GM12878 (cell line): Measurements from ENCODE around the gene LY6G6D. TPM values are rescaled to one million over a fixed set of nuclear protein-coding genes. Genes with fewer than 3 reads are reported as not detected.

Experiments used
- ATAC-seq: fragments of 200-7000 bp; cut with Tn5 transposase; 3 replicates; pipeline ENCODE4 v1.9.1; 2020; ENCODE audit warnings: mild to moderate bottlenecking, moderate library complexity
- BruUV-seq: library from RNA; stranded (reverse); fragments of 400-500 nt; replicated peaks from 2 replicates; lab custom pipeline; 2021; lab: Mats Ljungman, UMichigan
- CTCF ChIA-PET: fragments of 300-600 bp; sonication (Branson Sonifier 250); formaldehyde crosslinking; extraction: SDS; loops from one replicate; lab custom pipeline; 2021; ENCODE audit warnings: inconsistent platforms; lab: Yijun Ruan, JAX
- POLR2A ChIA-PET: fragments of 350-600 bp; formaldehyde crosslinking; extraction: SDS; loops from one replicate; lab custom pipeline; 2021; ENCODE audit warnings: inconsistent platforms; lab: Charles Lee
- RAD21 ChIA-PET: fragments of 300-600 bp; sonication (Branson Sonifier 250); formaldehyde crosslinking; loops from one replicate; lab custom pipeline; 2023; ENCODE audit warnings: antibody characterized with exemption; ENCODE audit not compliant: unreplicated experiment; lab: Charles Lee
- SMC1A ChIA-PET: fragments of 300-600 bp; sonication (Branson Sonifier 250); formaldehyde crosslinking; loops from one replicate; lab custom pipeline; 2023; ENCODE audit not compliant: unreplicated experiment, uncharacterized antibody; lab: Charles Lee
- DNase-seq: peaks from one replicate; pipeline ENCODE4 v3.0.0-alpha.2; 2011; ENCODE audit warnings: low read depth, low spot score
- FAIRE-seq: peaks from 3 replicates; lab custom pipeline; 2011; peaks lifted over from hg19 to GRCh38; lab: Jason Lieb, UNC
- H2AFZ ChIP-seq: 2 replicates; pipeline ENCODE4 v1.6.0; 2011; ENCODE audit warnings: low read depth, low read length, control low read depth; ENCODE audit not compliant: control insufficient read depth
- H3K27ac ChIP-seq: 2 replicates; pipeline ENCODE4 v1.5.1; 2011; ENCODE audit warnings: control low read depth; ENCODE audit not compliant: control insufficient read depth, insufficient read depth
- H3K27me3 ChIP-seq, 2 experiments: replicated peaks in 1 of 2; 2 replicates each; pipeline versions ENCODE4 v1.6.0 to v1.6.1; 2011; ENCODE audit warnings: low read length in 1 of 2; ENCODE audit not compliant: control insufficient read depth in 2 of 2, insufficient read depth in 2 of 2
- H3K36me3 ChIP-seq, 2 experiments: 2 replicates each; pipeline ENCODE4 v1.5.1; 2011; ENCODE audit warnings: low read length in 1 of 2; ENCODE audit not compliant: control insufficient read depth in 2 of 2, insufficient read depth in 2 of 2
- H3K4me1 ChIP-seq: 2 replicates; pipeline ENCODE4 v1.6.1; 2011; ENCODE audit warnings: mild to moderate bottlenecking, low read length, moderate library complexity, mixed read lengths; ENCODE audit not compliant: control insufficient read depth, insufficient read depth
- H3K4me2 ChIP-seq: 2 replicates; pipeline ENCODE4 v1.6.0; 2011; ENCODE audit warnings: control low read depth; ENCODE audit not compliant: control insufficient read depth, insufficient read depth
- H3K4me3 ChIP-seq: fragments of 200-600 bp; sonication (generic); 2 replicates; pipeline ENCODE4 v1.5.1; 2016
- H3K79me2 ChIP-seq: 2 replicates; pipeline ENCODE4 v1.6.0; 2011; ENCODE audit warnings: low read length; ENCODE audit not compliant: control insufficient read depth, insufficient read depth
- H3K9ac ChIP-seq: 2 replicates; pipeline ENCODE4 v1.8.0; 2011; ENCODE audit warnings: low read length, control low read depth, mixed read lengths; ENCODE audit not compliant: control insufficient read depth, insufficient read depth
- H3K9me3 ChIP-seq: replicated peaks from 3 replicates; pipeline ENCODE4 v1.5.1; 2011; ENCODE audit warnings: mild to moderate bottlenecking, low read length; ENCODE audit not compliant: control insufficient read depth, insufficient read depth
- H4K20me1 ChIP-seq: 2 replicates; pipeline ENCODE4 v1.6.0; 2011; ENCODE audit not compliant: control insufficient read depth, insufficient read depth
- BRCA1 ChIP-seq: IDR thresholded peaks from 2 replicates; pipeline ENCODE4 v1.6.1; 2011; ENCODE audit warnings: low read depth, low read length, improper control_type of control experiment
- CHD2 ChIP-seq: IDR thresholded peaks from 2 replicates; pipeline ENCODE4 v1.6.1; 2011; ENCODE audit warnings: low read depth, low read length, improper control_type of control experiment, borderline replicate concordance
- EED ChIP-seq: sonication (generic); IDR thresholded peaks from 2 replicates; pipeline ENCODE4 v1.6.1; 2016; ENCODE audit warnings: antibody characterized with exemption, low read depth
- FOXM1 ChIP-seq: IDR thresholded peaks from 2 replicates; pipeline ENCODE4 v1.6.1; 2012; ENCODE audit warnings: low read depth, mild to moderate bottlenecking, inconsistent platforms, low read length, moderate library complexity
- GABPA ChIP-seq: IDR thresholded peaks from 2 replicates; pipeline ENCODE4 v1.6.1; 2014; ENCODE audit warnings: antibody characterized with exemption, low read depth, mild to moderate bottlenecking, inconsistent platforms
- IRF4 ChIP-seq: IDR thresholded peaks from 2 replicates; pipeline ENCODE4 v1.6.1; 2011; ENCODE audit warnings: low read depth, low read length
- JUND ChIP-seq: IDR thresholded peaks from 2 replicates; pipeline ENCODE4 v1.6.1; 2012; ENCODE audit warnings: low read depth, mild to moderate bottlenecking, low read length, improper control_type of control experiment, moderate library complexity
- KAT2A ChIP-seq: conservative IDR thresholded peaks from 2 replicates; pipeline ENCODE4 v1.6.1; 2011; ENCODE audit warnings: low read depth, low read length; ENCODE audit not compliant: control insufficient read depth
- KDM1A ChIP-seq: fragments of 200-600 bp; sonication (generic); IDR thresholded peaks from 2 replicates; pipeline ENCODE4 v1.6.1; 2016; ENCODE audit warnings: borderline replicate concordance
- MXI1 ChIP-seq: fragments of 150-350 bp; IDR thresholded peaks from 2 replicates; pipeline ENCODE4 v1.6.1; 2011; ENCODE audit warnings: low read depth, mild to moderate bottlenecking, inconsistent platforms, low read length, improper control_type of control experiment
- NBN ChIP-seq: fragments of 450-650 bp; IDR thresholded peaks from 2 replicates; pipeline ENCODE4 v1.6.1; 2016
- NRF1 ChIP-seq: conservative IDR thresholded peaks from 2 replicates; pipeline ENCODE4 v1.6.1; 2011; ENCODE audit warnings: mild to moderate bottlenecking, low read depth, low read length, improper control_type of control experiment
- PAX5 ChIP-seq: IDR thresholded peaks from 2 replicates; pipeline ENCODE4 v1.6.1; 2011; ENCODE audit warnings: low read depth, low read length, borderline replicate concordance
- PAX8 ChIP-seq: fragments of 450-650 bp; IDR thresholded peaks from 2 replicates; pipeline ENCODE4 v1.6.1; 2017; ENCODE audit warnings: mild to moderate bottlenecking, moderate library complexity
- PBX3 ChIP-seq: IDR thresholded peaks from 2 replicates; pipeline ENCODE4 v1.6.1; 2011; ENCODE audit warnings: mild to moderate bottlenecking, low read depth, low read length, moderate library complexity; ENCODE audit not compliant: insufficient replicate concordance
- POLR2AphosphoS2 ChIP-seq: IDR thresholded peaks from 2 replicates; pipeline ENCODE4 v1.6.1; 2011; ENCODE audit warnings: low read depth, mild to moderate bottlenecking, low read length, improper control_type of control experiment, moderate library complexity
- SMAD5 ChIP-seq: IDR thresholded peaks from 2 replicates; pipeline ENCODE4 v1.6.1; 2016; ENCODE audit warnings: antibody characterized with exemption, low read depth
- SMC3 ChIP-seq: IDR thresholded peaks from 2 replicates; pipeline ENCODE4 v1.6.1; 2011; ENCODE audit warnings: low read length, improper control_type of control experiment, borderline replicate concordance
- TAF1 ChIP-seq: IDR thresholded peaks from 2 replicates; pipeline ENCODE4 v1.6.1; 2011; ENCODE audit warnings: mild to moderate bottlenecking, low read depth, low read length, borderline replicate concordance
- TCF3 ChIP-seq: IDR thresholded peaks from 2 replicates; pipeline ENCODE4 v1.6.1; 2012; ENCODE audit warnings: low read depth, mild to moderate bottlenecking, low read length, borderline replicate concordance; ENCODE audit not compliant: insufficient read depth
- YY1 ChIP-seq: IDR thresholded peaks from 2 replicates; pipeline ENCODE4 v1.6.1; 2011; ENCODE audit warnings: low read depth, mild to moderate bottlenecking, low read length
- ZNF622 ChIP-seq: fragments of 450-650 bp; IDR thresholded peaks from 2 replicates; pipeline ENCODE4 v1.6.1; 2017; ENCODE audit warnings: mild to moderate bottlenecking, inconsistent platforms
- WGBS: methylation state at CpG from one replicate; pipeline ENCODE4 v1.1.6; 2016; ENCODE audit warnings: low lambda C conversion rate; ENCODE audit not compliant: insufficient replicate concordance, insufficient coverage; ENCODE audit errors: missing lambda C conversion rate; 5-methylcytosine and 5-hydroxymethylcytosine counted together
- in situ Hi-C: fragments of 300-500 bp; cut with MboI; formaldehyde crosslinking; loops from 9 replicates; pipeline ENCODE4 v1.14.3; 2018; ENCODE audit warnings: mixed read lengths
- intact Hi-C: fragments of 100-400 bp; cut with micrococcal nuclease; formaldehyde crosslinking; loops from one replicate; pipeline ENCODE4 v1.14.2; 2022; ENCODE audit not compliant: unreplicated experiment
- polyA plus RNA-seq, 11 experiments: library from polyadenylated mRNA; depleted of rRNA in 4 of 11; unstranded in 6 of 11; stranded (reverse) in 5 of 11; fragments of >200 nt; fragmentation: Nextera tagmentation in 4 of 11; fragmentation: Illumina TruSeq in 1 of 11; extraction: Ambion mirVana in 4 of 11; extraction: Trizol in 1 of 11; gene quantifications; 1 replicate in 1 of 11; 2 replicates in 10 of 11; pipeline versions ENCODE4 v1.2.1 to v1.2.3, GENCODE V29; 2011 to 2016; ENCODE audit warnings: inconsistent platforms in 2 of 11, missing spikeins in 2 of 11, low read depth in 1 of 11
- total RNA-seq, 4 experiments: library from RNA; depleted of rRNA in 3 of 4; stranded (reverse); fragments of >200 nt in 3 of 4; fragmentation: Illumina TruSeq in 1 of 4; extraction: Trizol in 1 of 4; gene quantifications; 2 replicates each; pipeline versions ENCODE4 v1.2.1 to v1.2.3, GENCODE V29; 2013 to 2021

Gene LY6G6D
- total and polyA plus RNA-seq, 10 of the 15 experiments (the other 5 are each of a cell fraction or from before 2014, with no cell fraction given) = not detected

- CTCF ChIA-PET = interaction anchor here (0.6 to 15.8 kb wide), 5 partner anchors 12 to 144 kb away, joined by 3 to 208 read pairs (median 4); no protein-coding TSS in a partner anchor
- ATAC-seq = no peak
- Histone ChIP-seq H3K4me2 (peak overlapping the region; percentile 99), H3K27ac (peak overlapping the region; percentile 99), H2AFZ (no peak overlapping the region), H3K9ac (peak overlapping the region; percentile 98), H3K9me3 (no peaks in the 10 kb centered on the region), H3K36me3 (peaks cover 6 to 13% of the 10 kb centered on the region in 2 experiments; a peak in 3 of 4 replicates), H3K4me1 (peaks cover 26% of the 10 kb centered on the region), H4K20me1 (0 out of 2 replicates have a peak, but pooled peaks cover 4% of the 10 kb centered on the region), H3K79me2 (peaks cover 40% of the 10 kb centered on the region), H3K4me3 (peak overlapping the region; percentile 100), H3K27me3 (no peaks in the 10 kb centered on the region)
- FAIRE-seq = no peak
- intact Hi-C loops = loop anchor here (5.0 kb wide), 1 partner anchor 52 kb away; the partner anchor contains the start of gene LY6G5C
- SMC1A ChIA-PET = interaction anchor here (0.6 to 6.3 kb wide), 8 partner anchors 10 to 99 kb away, joined by 3 to 42 read pairs (median 4); partner anchors contain the start of genes LSM2, LY6G5C and MPIG6B
- in situ Hi-C loops = no loop called here
- POLR2A ChIA-PET = interaction anchor here (0.6 to 9.7 kb wide), 7 partner anchors 20 to 151 kb away, joined by 3 to 158 read pairs (median 44); partner anchors contain the start of genes HSPA1A, HSPA1B, HSPA1L and LSM2
- RAD21 ChIA-PET = interaction anchor here (1.0 to 5.6 kb wide), 3 partner anchors 36 to 96 kb away, joined by 4 to 53 read pairs (median 16); partner anchors contain the start of gene HSPA1B
- no TSS peak for BruUV-seq
- no peak for DNase-seq
- WGBS = 0% methylated on average over 2 of the region's 2 CpGs
- TF ChIP-seq NBN (no peak), POLR2AphosphoS2 (no peak; the same call in 1 of the 2 replicates), TCF3 (no peak), KAT2A (no peak), FOXM1 (no peak), CHD2 (no peak), TAF1 (no peak), YY1 (no peak), EED (no peak), SMAD5 (no peak), PAX8 (no peak), ZNF622 (no peak), MXI1 (no peak), PBX3 (no peak), JUND (peak; percentile 71; the same call in 1 of the 2 replicates), GABPA (no peak), PAX5 (no peak), KDM1A (no peak), IRF4 (no peak), BRCA1 (no peak), NRF1 (no peak), SMC3 (peak; percentile 18; the same call in 1 of the 2 replicates)
Measured at GRCh38 chr6:31734247-31734820, 19.2 kb downstream of the LY6G6D start.
